Gastrocnemius medialis (tissue), 4 donors: ENCODE data around the gene SMOC2.

ENCODE experiments used
- CTCF ChIP-seq, 5 experiments: fragments of 450-650 bp in 3 of 5; fragments of 200-600 bp in 2 of 5; sonication (generic) in 2 of 5; IDR thresholded peaks in 4 of 5; conservative IDR thresholded peaks in 1 of 5; 1 replicate in 4 of 5; 2 replicates in 1 of 5; pipeline ENCODE4 v1.5.1; 2016 to 2019; ENCODE audit warnings: antibody characterized with exemption in 5 of 5, mild to moderate bottlenecking in 3 of 5, moderate library complexity in 3 of 5
- POLR2A ChIP-seq, 2 donors: fragments of 450-650 bp; IDR thresholded peaks; one replicate each; pipeline ENCODE4 v1.6.1; 2017; ENCODE audit warnings: antibody characterized with exemption in 2 of 2, mild to moderate bottlenecking in 2 of 2, moderate library complexity in 2 of 2

DNA sequence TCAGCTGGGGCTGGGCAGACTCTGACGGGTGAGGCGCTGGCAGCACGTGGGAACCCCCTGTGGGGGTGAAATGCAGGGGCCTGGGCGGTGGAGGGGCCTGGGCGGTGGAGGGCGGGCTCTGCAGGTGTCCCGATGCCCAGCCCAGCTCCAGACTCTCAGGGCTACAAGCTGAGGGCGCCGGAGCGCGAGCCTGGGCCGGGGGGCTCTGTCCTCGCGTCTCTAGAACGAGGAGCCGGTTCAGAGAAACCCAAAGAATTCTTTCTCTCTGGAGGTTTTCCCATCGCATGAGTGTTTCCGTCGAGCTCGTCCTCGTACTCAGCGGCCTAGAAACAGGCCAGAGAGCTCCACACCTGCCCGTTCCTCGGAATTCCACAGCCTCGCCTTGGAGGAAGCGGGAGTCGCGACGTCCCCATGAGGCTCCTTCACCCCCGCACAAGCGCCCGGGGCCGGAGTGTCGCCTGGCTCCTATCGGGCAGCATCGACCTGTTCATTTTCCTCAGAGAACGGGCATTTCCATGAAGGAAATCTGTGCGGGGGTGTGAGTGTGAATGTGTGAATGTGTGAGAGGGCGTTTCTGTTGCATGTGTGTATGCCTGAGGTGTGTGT lies 76.9 kb downstream of the SMOC2 start:
- TF ChIP-seq POLR2A (IDR thresholded peaks at IDR 0.05) = no peak
- no peak for TF ChIP-seq CTCF (IDR thresholded peaks at IDR 0.05 in 4 of 5, conservative IDR thresholded peaks at IDR 0.05 in 1 of 5)
